ENCODE results near the gene UMAD1. TPM values are rescaled to one million over a fixed set of nuclear protein-coding genes. Genes with fewer than 3 reads are reported as not detected.

The UMAD1 gene
- total RNA-seq, 1 donor from 2014 or later: 20.3 TPM

DNA sequence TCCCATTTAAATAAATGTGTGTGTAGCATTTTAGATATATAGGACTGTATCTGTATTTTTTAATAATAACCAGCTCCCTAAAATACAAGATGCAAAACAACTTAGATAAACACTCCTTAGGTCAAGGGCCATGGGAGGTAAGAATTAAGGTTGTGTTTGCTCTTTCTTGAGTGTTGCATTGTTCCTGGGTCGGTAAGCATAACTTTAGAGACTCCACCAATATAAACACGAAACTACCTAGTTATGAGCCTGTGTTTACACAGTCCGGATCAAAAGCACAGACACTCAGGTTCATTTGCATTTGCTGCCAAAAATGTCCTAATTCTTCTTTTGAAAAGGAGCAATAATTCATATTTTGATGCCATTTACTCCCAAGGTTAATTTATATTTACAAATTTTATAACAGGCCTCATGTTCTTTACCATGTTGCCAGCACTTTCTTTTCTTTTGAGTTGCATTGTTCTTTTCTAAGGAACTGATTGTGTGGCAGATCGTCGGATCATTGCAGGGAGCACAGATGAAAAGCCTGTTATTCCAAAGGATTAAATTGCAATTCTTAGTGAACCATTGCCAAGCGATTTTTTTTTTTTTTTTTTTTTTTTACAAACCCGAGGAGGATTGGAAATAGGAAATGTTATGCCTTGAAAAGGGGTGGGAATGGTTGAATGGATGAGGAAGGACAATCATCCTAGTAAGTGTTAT lies 282.3 kb downstream of the UMAD1 start:
- DNase-seq (ENCODE audit: low spot score): no peak

DNA sequence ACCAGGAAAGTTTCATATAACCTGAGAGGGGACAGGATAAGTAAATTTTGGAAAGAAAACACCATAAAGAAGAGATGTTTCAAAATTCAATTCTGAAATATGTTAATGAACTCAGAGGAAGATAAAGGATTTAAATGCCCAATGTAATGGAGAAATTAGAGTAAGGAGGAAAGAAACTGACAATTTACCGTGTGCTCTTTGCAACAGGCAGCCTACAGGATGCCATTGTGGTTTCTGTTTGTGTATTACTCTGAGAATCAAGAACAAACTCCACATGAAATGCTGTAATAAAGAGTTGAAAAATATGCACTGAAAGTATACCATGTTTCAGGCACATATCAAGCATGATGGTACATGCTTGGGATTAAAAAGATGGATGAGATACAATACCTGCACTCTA lies 283.3 kb downstream of the UMAD1 start:
- DNase-seq (ENCODE audit: low spot score): no peak

DNA sequence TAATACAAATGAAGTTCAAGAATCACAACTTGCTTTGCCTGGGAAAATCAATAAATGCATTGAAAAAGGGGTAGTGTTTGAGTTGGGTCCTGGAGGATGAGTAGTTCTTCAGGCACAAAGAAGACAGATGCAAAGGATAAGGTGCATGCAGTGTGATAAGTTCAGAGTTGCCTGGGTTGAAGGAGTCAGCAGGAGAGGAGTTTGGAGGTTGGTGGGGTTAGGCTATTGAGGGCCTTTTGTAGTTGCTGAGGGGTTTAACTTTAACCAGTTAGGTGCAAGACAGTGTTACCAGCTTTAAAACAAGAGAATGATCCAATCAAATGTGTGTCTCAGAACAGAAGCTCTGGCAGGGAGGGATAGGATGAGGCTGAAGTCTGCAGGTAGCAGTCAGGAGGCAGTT lies 283.8 kb downstream of the UMAD1 start:
- no peak for DNase-seq (ENCODE audit: low spot score)

Other genes with a start within 250 kb of the UMAD1 start
- 5.1 TPM for gene COL28A1, start 104.9 kb upstream of the UMAD1 start, total RNA-seq
- gene MIOS, start 73.9 kb upstream of the UMAD1 start, total RNA-seq: 30.2 TPM
- gene RPA3, start 77.9 kb downstream of the UMAD1 start, total RNA-seq: 18.3 TPM